Endothelial cell (in vitro differentiated cells): ENCODE data around the gene CACTIN. TPM values are rescaled to one million over a fixed set of nuclear protein-coding genes. Genes with fewer than 3 reads are reported as not detected.

ENCODE experiments used
- DNase-seq: peaks from one replicate; pipeline ENCODE4 v3.0.0; 2021; ENCODE audit warnings: low spot score
- H3K27ac Mint-ChIP-seq: one replicate; pipeline ENCODE4 v1.8.0; 2021; ENCODE audit warnings: mixed read lengths, inconsistent platforms; ENCODE audit not compliant: unreplicated experiment
- H3K27me3 Mint-ChIP-seq: one replicate; pipeline ENCODE4 v1.8.0; 2021; ENCODE audit warnings: mild to moderate bottlenecking, moderate library complexity, mixed read lengths, inconsistent platforms; ENCODE audit not compliant: unreplicated experiment
- H3K36me3 Mint-ChIP-seq: one replicate; pipeline ENCODE4 v1.8.0; 2021; ENCODE audit warnings: mild to moderate bottlenecking, low read depth, mixed read lengths, inconsistent platforms; ENCODE audit not compliant: unreplicated experiment
- H3K4me1 Mint-ChIP-seq: one replicate; pipeline ENCODE4 v1.8.0; 2021; ENCODE audit warnings: mild to moderate bottlenecking, mixed read lengths, inconsistent platforms; ENCODE audit not compliant: unreplicated experiment
- H3K4me3 Mint-ChIP-seq: one replicate; pipeline ENCODE4 v1.8.0; 2021; ENCODE audit warnings: mild to moderate bottlenecking, mixed read lengths, inconsistent platforms; ENCODE audit not compliant: unreplicated experiment
- H3K9me3 Mint-ChIP-seq: one replicate; pipeline ENCODE4 v1.8.0; 2021; ENCODE audit warnings: mixed read lengths, inconsistent platforms; ENCODE audit not compliant: unreplicated experiment
- CTCF ChIP-seq: fragments of 200-600 bp; sonication (generic); IDR thresholded peaks from one replicate; pipeline ENCODE4 v1.5.0; 2021; ENCODE audit warnings: antibody characterized with exemption; ENCODE audit not compliant: unreplicated experiment
- total RNA-seq: library from RNA; stranded (reverse); fragmentation: NEBNext Ultra II Directional; extraction: Animal tissue kit (Norgen Biotek cat#: 25700); gene quantifications from one replicate; pipeline ENCODE4 v1.2.1, GENCODE V29; 2021; ENCODE audit not compliant: unreplicated experiment

CACTIN gene
- total RNA-seq, 1 donor from 2014 or later, result 31.8 TPM

GRCh38 chr19:3608750-3609322 lies 17.8 kb downstream of the CACTIN start:
- no peak for TF ChIP-seq CTCF
- no peak overlapping the region for H3K27ac Mint-ChIP-seq
- H3K9me3 Mint-ChIP-seq, result no peaks in the 10 kb centered on the region

GRCh38 chr19:3608079-3608641 lies 18.4 kb downstream of the CACTIN start:
- no peak for TF ChIP-seq CTCF
- H3K36me3 Mint-ChIP-seq, result peaks cover 5% of the 10 kb centered on the region
- peak overlapping the region; percentile 91 for H3K27ac Mint-ChIP-seq
- H3K4me1 Mint-ChIP-seq, result peaks cover 11% of the 10 kb centered on the region
- DNase-seq, result no peak
- peaks cover 7% of the 10 kb centered on the region for H3K27me3 Mint-ChIP-seq
- H3K4me3 Mint-ChIP-seq, result peak overlapping the region; percentile 84
- no peaks in the 10 kb centered on the region for H3K9me3 Mint-ChIP-seq

More at GRCh38 chr19:3608750-3609322, 17.8 kb downstream of the CACTIN start:
- Mint-ChIP-seq H3K36me3 (peaks cover 5% of the 10 kb centered on the region), H3K4me1 (peaks cover 11% of the 10 kb centered on the region), H3K4me3 (no peak overlapping the region), H3K27me3 (peaks cover 10% of the 10 kb centered on the region)
- no peak for DNase-seq

GRCh38 chr19:3607303-3608078 lies 19.1 kb downstream of the CACTIN start:
- Mint-ChIP-seq H3K27ac (peak overlapping the region; percentile 91), H3K4me3 (peak overlapping the region; percentile 84), H3K4me1 (peaks cover 11% of the 10 kb centered on the region), H3K9me3 (no peaks in the 10 kb centered on the region), H3K36me3 (peaks cover 5% of the 10 kb centered on the region), H3K27me3 (peaks cover 8% of the 10 kb centered on the region)
- TF ChIP-seq CTCF, result no peak
- no peak for DNase-seq

- Mint-ChIP-seq H3K4me3 (peak within 1 kb of the TSS; percentile 84), H3K36me3 (peaks cover under 1% of the 10 kb centered on the region), H3K4me1 (peaks cover 11% of the 10 kb centered on the region), H3K9me3 (no peaks in the 10 kb centered on the region), H3K27me3 (peaks cover 8% of the 10 kb centered on the region), H3K27ac (peak within 1 kb of the TSS; percentile 91)
- DNase-seq, result peak; percentile 42
- TF ChIP-seq CTCF, result no peak
Measured at GRCh38 chr19:3606690-3607289, 19.8 kb downstream of the CACTIN start, which contains the start of gene TBXA2R. Gene TBXA2R (minus strand): TSS chr19:3606875. CDS start chr19:3600634, 6,241 bp downstream.
